PFSK-1 (cell line): ENCODE measurements around the gene EDARADD.

Source experiments
- FOXP2 ChIP-seq: optimal IDR thresholded peaks from 2 replicates; pipeline ENCODE3; 2011; ENCODE audit warnings: borderline replicate concordance, control low read depth, inconsistent platforms; ENCODE audit not compliant: insufficient read depth; ENCODE audit errors: extremely low read length, extremely low read depth
- POLR2AphosphoS5 ChIP-seq: IDR thresholded peaks from 2 replicates; pipeline ENCODE4 v1.6.1; 2012; ENCODE audit warnings: low read depth, mild to moderate bottlenecking, control low read depth, low read length, moderate library complexity
- REST ChIP-seq, 2 experiments: IDR thresholded peaks; 2 replicates each; pipeline versions ENCODE4 v1.6.1 to v1.8.0; 2011 to 2012; ENCODE audit warnings: low read depth in 2 of 2, low read length in 2 of 2, control low read depth in 1 of 2, inconsistent platforms in 1 of 2, mild to moderate bottlenecking in 1 of 2, moderate library complexity in 1 of 2; ENCODE audit not compliant: insufficient read depth in 1 of 2
- SIN3A ChIP-seq: IDR thresholded peaks from 2 replicates; pipeline ENCODE4 v1.6.1; 2012; ENCODE audit warnings: mild to moderate bottlenecking, low read length, moderate library complexity, borderline replicate concordance; ENCODE audit not compliant: insufficient read depth
- TAF1 ChIP-seq: IDR thresholded peaks from 2 replicates; pipeline ENCODE4 v1.6.1; 2012; ENCODE audit warnings: low read length, control low read depth, borderline replicate concordance; ENCODE audit not compliant: insufficient read depth

- TF ChIP-seq REST (IDR thresholded peaks at IDR 0.05; ENCODE audit: insufficient read depth in 1 of 2, low read depth in 2 of 2, low read length in 2 of 2) = no peak
- no peak for TF ChIP-seq TAF1
- TF ChIP-seq POLR2AphosphoS5 = no peak
- TF ChIP-seq FOXP2 = no peak
- TF ChIP-seq SIN3A = no peak
Observed at GRCh38 chr1:236480758-236481436, 86.8 kb downstream of the EDARADD start.
